Parathyroid adenoma (tissue), 2 donors: ENCODE results near the gene TECPR1.

Experiments used
- H2AFZ ChIP-seq: fragments of 300-600 bp; sonication (generic); one replicate; pipeline ENCODE4 v1.7.0; 2017; ENCODE audit warnings: antibody characterized with exemption, mild to moderate bottlenecking
- H3K27ac ChIP-seq: fragments of 300-600 bp; sonication (generic); one replicate; pipeline ENCODE4 v1.7.0; 2017
- H3K27me3 ChIP-seq: fragments of 300-600 bp; sonication (generic); one replicate; pipeline ENCODE4 v1.7.0; 2017; ENCODE audit warnings: low read length; ENCODE audit not compliant: control insufficient read depth, insufficient read depth
- H3K36me3 ChIP-seq: fragments of 300-600 bp; sonication (generic); one replicate; pipeline ENCODE4 v1.7.0; 2017; ENCODE audit warnings: low read length; ENCODE audit not compliant: control insufficient read depth, insufficient read depth
- H3K4me1 ChIP-seq: fragments of 300-600 bp; sonication (generic); one replicate; pipeline ENCODE4 v1.7.0; 2017; ENCODE audit warnings: control low read depth
- H3K4me2 ChIP-seq: fragments of 300-600 bp; sonication (generic); one replicate; pipeline ENCODE4 v1.7.0; 2017; ENCODE audit warnings: low read length
- H3K4me3 ChIP-seq: fragments of 300-600 bp; sonication (generic); one replicate; pipeline ENCODE4 v1.7.0; 2017; ENCODE audit warnings: low read depth, low read length
- H3K79me2 ChIP-seq: fragments of 300-600 bp; sonication (generic); one replicate; pipeline ENCODE4 v1.7.0; 2017; ENCODE audit warnings: control low read depth
- H3K9ac ChIP-seq: fragments of 300-600 bp; sonication (generic); one replicate; pipeline ENCODE4 v1.7.0; 2017; ENCODE audit warnings: mild to moderate bottlenecking
- H3K9me3 ChIP-seq: fragments of 300-600 bp; sonication (generic); one replicate; pipeline ENCODE4 v1.7.0; 2017; ENCODE audit warnings: low read length; ENCODE audit not compliant: control insufficient read depth
- TF ChIP-seq, protein P1 (sequence below): fragments of 300-600 bp; sonication (generic); IDR thresholded peaks from one replicate; pipeline ENCODE4 v1.7.0; 2017; ENCODE audit warnings: antibody characterized with exemption, mild to moderate bottlenecking
- donor health status: primary hyperparathyroidism.

The TECPR1 gene

DNA sequence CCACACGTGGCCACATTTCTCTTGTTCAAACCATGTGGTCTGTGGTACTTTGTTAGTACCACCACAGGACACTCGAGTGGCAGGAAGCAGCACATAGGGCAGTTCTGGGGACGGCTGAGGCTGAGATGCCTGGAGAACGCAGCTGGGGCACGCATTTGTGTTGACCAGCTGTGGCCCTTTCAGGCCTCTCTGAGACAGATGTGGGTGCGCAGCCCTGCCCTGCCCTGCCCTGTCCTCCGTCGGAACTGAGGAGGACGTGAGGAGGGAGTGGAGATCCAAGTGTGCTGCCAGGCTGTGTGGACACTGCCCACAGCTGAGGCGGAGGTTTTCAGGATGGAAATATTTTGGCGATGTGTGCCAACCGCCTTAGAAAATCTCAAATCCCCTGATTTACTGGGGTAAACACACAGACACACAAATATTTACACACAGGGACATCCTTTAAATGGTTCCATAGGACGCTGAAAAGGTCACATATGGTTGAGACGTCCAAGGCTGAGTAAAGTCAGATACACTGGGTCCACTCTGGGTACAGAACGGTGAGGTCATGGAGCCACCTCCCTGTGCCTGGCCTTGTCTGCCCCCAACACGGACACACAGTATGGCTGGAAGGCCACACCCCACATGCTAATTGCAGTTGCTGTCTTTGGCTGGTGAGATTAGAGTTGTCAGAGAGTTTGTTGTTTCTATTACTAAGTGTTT, 26.0 kb downstream of the TECPR1 start:
- H3K36me3 ChIP-seq = no peaks in the 10 kb centered on the region
- no peak overlapping the region for H3K9ac ChIP-seq
- no peaks in the 10 kb centered on the region for H3K79me2 ChIP-seq
- no peak overlapping the region for H3K4me3 ChIP-seq
- no peak overlapping the region for H2AFZ ChIP-seq
- no peak overlapping the region for H3K4me2 ChIP-seq
- no peaks in the 10 kb centered on the region for H3K4me1 ChIP-seq
- no peak overlapping the region for H3K27ac ChIP-seq
- TF ChIP-seq, protein P1, sequence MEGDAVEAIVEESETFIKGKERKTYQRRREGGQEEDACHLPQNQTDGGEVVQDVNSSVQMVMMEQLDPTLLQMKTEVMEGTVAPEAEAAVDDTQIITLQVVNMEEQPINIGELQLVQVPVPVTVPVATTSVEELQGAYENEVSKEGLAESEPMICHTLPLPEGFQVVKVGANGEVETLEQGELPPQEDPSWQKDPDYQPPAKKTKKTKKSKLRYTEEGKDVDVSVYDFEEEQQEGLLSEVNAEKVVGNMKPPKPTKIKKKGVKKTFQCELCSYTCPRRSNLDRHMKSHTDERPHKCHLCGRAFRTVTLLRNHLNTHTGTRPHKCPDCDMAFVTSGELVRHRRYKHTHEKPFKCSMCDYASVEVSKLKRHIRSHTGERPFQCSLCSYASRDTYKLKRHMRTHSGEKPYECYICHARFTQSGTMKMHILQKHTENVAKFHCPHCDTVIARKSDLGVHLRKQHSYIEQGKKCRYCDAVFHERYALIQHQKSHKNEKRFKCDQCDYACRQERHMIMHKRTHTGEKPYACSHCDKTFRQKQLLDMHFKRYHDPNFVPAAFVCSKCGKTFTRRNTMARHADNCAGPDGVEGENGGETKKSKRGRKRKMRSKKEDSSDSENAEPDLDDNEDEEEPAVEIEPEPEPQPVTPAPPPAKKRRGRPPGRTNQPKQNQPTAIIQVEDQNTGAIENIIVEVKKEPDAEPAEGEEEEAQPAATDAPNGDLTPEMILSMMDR = no peak
- H3K9me3 ChIP-seq = no peaks in the 10 kb centered on the region
- no peaks in the 10 kb centered on the region for H3K27me3 ChIP-seq

DNA sequence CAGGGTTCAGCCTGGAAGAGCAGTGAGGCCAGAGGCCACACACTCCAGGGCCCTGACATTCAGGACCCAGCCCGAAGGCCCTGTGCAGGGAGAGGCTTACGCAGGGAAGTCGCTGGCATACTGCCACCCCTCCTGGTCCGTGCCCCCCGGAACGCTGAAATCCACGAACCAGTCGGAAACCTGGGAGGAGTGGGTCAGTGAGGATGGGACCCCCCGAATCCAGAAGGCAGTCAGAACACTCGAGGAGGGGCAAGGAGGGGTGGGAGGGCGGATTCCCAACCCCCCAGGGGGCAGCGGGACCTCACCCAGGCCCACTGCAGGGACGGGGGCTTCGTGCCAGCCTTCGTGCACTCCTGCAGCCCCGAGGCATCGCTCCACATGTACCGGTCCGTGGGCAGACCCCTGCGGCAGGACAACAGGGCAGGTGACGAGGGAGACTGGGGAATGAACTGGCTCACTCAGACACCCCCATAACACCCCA, 27.3 kb downstream of the TECPR1 start:
- no peaks in the 10 kb centered on the region for H3K36me3 ChIP-seq
- no peak overlapping the region for H2AFZ ChIP-seq
- TF ChIP-seq, protein P1 = no peak
- no peak overlapping the region for H3K4me2 ChIP-seq
- no peak overlapping the region for H3K27ac ChIP-seq
- H3K79me2 ChIP-seq = no peaks in the 10 kb centered on the region
- no peak overlapping the region for H3K9ac ChIP-seq
- H3K27me3 ChIP-seq = no peaks in the 10 kb centered on the region
- no peak overlapping the region for H3K4me3 ChIP-seq
- H3K4me1 ChIP-seq = no peaks in the 10 kb centered on the region
- no peaks in the 10 kb centered on the region for H3K9me3 ChIP-seq

DNA sequence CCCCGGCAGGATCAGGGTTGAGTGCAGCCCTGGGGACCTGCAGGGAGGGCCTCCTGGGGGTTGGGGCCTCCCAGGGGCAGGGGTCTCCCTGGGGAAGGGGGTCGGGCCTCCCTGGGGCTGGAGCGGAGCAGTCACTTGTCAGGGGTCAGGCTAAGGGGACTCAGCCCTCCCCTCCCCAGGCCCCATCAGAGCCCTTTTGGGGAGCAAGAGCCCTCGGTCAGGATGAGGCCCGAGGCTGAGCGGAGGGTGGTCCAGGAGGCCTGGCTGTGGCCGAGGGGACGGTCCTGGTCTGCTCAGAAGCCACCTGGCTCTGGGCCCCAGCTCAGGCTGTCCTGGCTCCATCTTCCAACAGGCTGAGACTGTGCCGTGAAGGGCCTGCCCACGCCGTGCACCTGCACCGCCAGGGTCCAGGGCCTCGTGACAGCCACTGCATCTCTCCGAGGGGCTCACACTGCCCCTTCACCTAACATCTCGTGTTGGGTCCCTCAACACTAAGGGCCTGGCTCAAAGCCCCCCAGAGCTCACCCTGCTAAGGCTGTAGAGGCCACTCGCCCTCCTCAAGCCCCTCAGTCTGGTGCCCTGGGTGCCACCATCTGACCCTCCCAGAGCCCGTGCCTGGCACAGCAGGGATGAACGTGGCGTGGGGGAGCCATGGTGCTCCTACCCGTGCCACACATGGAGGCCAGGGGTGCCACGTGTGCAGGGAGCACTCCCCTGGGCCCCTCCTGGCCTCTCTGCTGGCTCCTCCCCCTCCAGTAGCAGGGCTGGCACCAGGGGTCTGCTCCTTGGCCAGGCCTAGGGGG, 27.9 kb downstream of the TECPR1 start:
- no peaks in the 10 kb centered on the region for H3K9me3 ChIP-seq
- H3K4me3 ChIP-seq = no peak overlapping the region
- TF ChIP-seq, protein P1 = no peak
- H3K4me1 ChIP-seq = no peaks in the 10 kb centered on the region
- H3K79me2 ChIP-seq = no peaks in the 10 kb centered on the region
- no peaks in the 10 kb centered on the region for H3K36me3 ChIP-seq
- H3K9ac ChIP-seq = no peak overlapping the region
- no peak overlapping the region for H3K4me2 ChIP-seq
- H3K27ac ChIP-seq = no peak overlapping the region
- no peaks in the 10 kb centered on the region for H3K27me3 ChIP-seq
- H2AFZ ChIP-seq = no peak overlapping the region

DNA sequence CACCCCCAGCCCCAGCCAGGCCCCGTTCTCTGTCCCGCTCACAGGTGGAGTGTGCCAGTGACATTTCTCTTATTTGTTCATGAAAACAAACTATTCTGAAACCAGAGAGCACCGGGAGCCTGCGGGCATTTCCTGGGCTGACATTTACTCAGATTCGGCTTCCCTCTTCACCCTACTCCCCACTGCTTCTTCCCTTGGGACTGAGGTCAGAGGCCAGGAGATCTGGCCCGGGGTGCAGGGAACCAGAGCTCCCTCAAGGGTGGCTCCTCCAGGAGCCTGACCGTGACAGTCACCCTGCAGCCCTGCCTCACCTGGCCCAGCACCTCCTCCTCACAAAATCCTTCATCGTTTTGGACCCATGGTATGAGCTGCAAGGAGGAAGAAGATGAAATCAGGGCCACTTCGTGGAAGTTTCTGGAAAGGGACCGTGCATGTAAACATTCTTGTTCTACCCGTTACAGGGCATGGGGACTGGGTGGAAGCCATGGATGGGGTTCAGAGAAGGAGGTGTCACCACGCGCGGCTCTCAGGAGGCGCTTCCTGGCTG, 28.6 kb downstream of the TECPR1 start:
- Histone ChIP-seq H3K4me1 (no peaks in the 10 kb centered on the region), H3K9ac (no peak overlapping the region), H2AFZ (no peak overlapping the region), H3K27me3 (no peaks in the 10 kb centered on the region), H3K4me2 (no peak overlapping the region), H3K79me2 (no peaks in the 10 kb centered on the region), H3K36me3 (no peaks in the 10 kb centered on the region), H3K27ac (no peak overlapping the region), H3K9me3 (no peaks in the 10 kb centered on the region), H3K4me3 (no peak overlapping the region)
- TF ChIP-seq, protein P1 = no peak
